ENCODE data around the gene SLC7A8.

GRCh38 chr14:23106747-23107045 lies 76.8 kb downstream of the SLC7A8 start:
- TF ChIP-seq, protein P1, sequence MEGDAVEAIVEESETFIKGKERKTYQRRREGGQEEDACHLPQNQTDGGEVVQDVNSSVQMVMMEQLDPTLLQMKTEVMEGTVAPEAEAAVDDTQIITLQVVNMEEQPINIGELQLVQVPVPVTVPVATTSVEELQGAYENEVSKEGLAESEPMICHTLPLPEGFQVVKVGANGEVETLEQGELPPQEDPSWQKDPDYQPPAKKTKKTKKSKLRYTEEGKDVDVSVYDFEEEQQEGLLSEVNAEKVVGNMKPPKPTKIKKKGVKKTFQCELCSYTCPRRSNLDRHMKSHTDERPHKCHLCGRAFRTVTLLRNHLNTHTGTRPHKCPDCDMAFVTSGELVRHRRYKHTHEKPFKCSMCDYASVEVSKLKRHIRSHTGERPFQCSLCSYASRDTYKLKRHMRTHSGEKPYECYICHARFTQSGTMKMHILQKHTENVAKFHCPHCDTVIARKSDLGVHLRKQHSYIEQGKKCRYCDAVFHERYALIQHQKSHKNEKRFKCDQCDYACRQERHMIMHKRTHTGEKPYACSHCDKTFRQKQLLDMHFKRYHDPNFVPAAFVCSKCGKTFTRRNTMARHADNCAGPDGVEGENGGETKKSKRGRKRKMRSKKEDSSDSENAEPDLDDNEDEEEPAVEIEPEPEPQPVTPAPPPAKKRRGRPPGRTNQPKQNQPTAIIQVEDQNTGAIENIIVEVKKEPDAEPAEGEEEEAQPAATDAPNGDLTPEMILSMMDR (IDR thresholded peaks at IDR 0.05): no peak
- no peak for TF ChIP-seq POLR2A (IDR thresholded peaks at IDR 0.05)

All from lower leg skin (tissue), 3 donors.